GM04503 (cell line): Measurements from ENCODE around the gene ADGRB3.
"Not testable (repeated sequence)": the region's sequence is repeated elsewhere in the genome, so short reads cannot be mapped to it uniquely, and the experiment has no call there.

Source experiments
- DNase-seq: peaks from one replicate; pipeline ENCODE4 v3.0.0-alpha.2; 2012; ENCODE audit warnings: low read depth

ADGRB3 gene

GRCh38 chr6:69265090-69265489 is 630.0 kb downstream of the ADGRB3 start:
- DNase-seq = no peak

GRCh38 chr6:69265706-69266105 is 630.6 kb downstream of the ADGRB3 start:
- DNase-seq = no peak

- no peak for DNase-seq
Measured at GRCh38 chr6:69276204-69276603, 641.1 kb downstream of the ADGRB3 start.

GRCh38 chr6:69279805-69280204 is 644.7 kb downstream of the ADGRB3 start:
- DNase-seq = no peak

GRCh38 chr6:69280858-69281257 is 645.8 kb downstream of the ADGRB3 start:
- DNase-seq = no peak

GRCh38 chr6:69284176-69284730 is 649.2 kb downstream of the ADGRB3 start:
- DNase-seq = no peak

- DNase-seq = no peak
Measured at GRCh38 chr6:69285054-69285453, 650.0 kb downstream of the ADGRB3 start.

- DNase-seq = no peak
Measured at GRCh38 chr6:69286331-69286730, 651.2 kb downstream of the ADGRB3 start.

GRCh38 chr6:69288198-69288597 is 653.1 kb downstream of the ADGRB3 start:
- not testable (repeated sequence) for DNase-seq

- no peak for DNase-seq
Measured at GRCh38 chr6:69289689-69290495, 654.8 kb downstream of the ADGRB3 start.

GRCh38 chr6:69293471-69293870 is 658.4 kb downstream of the ADGRB3 start:
- no peak for DNase-seq

GRCh38 chr6:69294407-69294806 is 659.3 kb downstream of the ADGRB3 start:
- DNase-seq = no peak

GRCh38 chr6:69294862-69295261 is 659.8 kb downstream of the ADGRB3 start:
- no peak for DNase-seq

GRCh38 chr6:69303382-69303781 is 668.3 kb downstream of the ADGRB3 start:
- DNase-seq = no peak

GRCh38 chr6:69305456-69305855 is 670.4 kb downstream of the ADGRB3 start:
- no peak for DNase-seq

- DNase-seq = no peak
Measured at GRCh38 chr6:69308584-69308983, 673.5 kb downstream of the ADGRB3 start.

- DNase-seq = no peak
Measured at GRCh38 chr6:69311888-69312287, 676.8 kb downstream of the ADGRB3 start.

GRCh38 chr6:69314001-69314400 is 678.9 kb downstream of the ADGRB3 start:
- DNase-seq = no peak

GRCh38 chr6:69314531-69314930 is 679.4 kb downstream of the ADGRB3 start:
- no peak for DNase-seq

GRCh38 chr6:69331886-69332285 is 696.8 kb downstream of the ADGRB3 start:
- no peak for DNase-seq

- DNase-seq = no peak
Measured at GRCh38 chr6:69337311-69337710, 702.2 kb downstream of the ADGRB3 start.

GRCh38 chr6:69338431-69339162 is 703.5 kb downstream of the ADGRB3 start:
- DNase-seq = no peak

GRCh38 chr6:69339163-69339550 is 704.1 kb downstream of the ADGRB3 start:
- DNase-seq = no peak
